ENCODE measurements around the gene USP10. TPM values are rescaled to one million over a fixed set of nuclear protein-coding genes. Genes with fewer than 3 reads are reported as not detected.
A peak's percentile ranks its signal among the peaks of the same experiment; 100 is the strongest.

The USP10 gene
- total and polyA plus RNA-seq, 4 donors: 28.2 to 46.1 (median 42.0) TPM

DNA sequence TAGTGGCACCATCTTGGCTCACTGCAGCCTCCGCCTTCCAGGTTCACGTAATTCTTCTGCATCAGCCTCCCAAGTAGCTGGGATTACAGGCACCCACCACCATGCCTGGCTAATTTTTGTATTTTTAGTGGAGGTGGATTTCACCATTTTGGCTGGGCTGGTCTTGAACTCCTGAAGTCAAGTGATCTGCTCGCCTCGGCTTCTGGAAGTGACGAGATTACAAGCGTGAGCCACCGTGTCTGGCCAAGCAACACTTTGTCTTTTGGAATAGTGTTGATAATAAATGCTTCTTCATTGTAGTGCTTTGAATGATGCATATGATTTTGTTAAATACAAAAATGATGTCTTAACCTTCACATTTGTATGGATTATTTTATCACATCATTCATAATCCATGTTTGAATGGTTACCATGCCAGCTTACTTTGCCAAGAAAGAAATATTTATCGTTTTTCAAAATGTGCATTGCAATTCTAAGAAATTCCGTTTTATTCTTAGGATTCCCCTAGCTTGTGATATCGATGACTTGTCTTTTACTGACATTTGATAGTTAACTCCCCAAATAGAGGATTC, 29.1 kb downstream of the USP10 start (continued):
- TF ChIP-seq FOXA1 (IDR thresholded peaks at IDR 0.05): no peak
- TF ChIP-seq, protein P1, sequence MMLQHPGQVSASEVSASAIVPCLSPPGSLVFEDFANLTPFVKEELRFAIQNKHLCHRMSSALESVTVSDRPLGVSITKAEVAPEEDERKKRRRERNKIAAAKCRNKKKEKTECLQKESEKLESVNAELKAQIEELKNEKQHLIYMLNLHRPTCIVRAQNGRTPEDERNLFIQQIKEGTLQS (IDR thresholded peaks at IDR 0.05): no peak

DNA sequence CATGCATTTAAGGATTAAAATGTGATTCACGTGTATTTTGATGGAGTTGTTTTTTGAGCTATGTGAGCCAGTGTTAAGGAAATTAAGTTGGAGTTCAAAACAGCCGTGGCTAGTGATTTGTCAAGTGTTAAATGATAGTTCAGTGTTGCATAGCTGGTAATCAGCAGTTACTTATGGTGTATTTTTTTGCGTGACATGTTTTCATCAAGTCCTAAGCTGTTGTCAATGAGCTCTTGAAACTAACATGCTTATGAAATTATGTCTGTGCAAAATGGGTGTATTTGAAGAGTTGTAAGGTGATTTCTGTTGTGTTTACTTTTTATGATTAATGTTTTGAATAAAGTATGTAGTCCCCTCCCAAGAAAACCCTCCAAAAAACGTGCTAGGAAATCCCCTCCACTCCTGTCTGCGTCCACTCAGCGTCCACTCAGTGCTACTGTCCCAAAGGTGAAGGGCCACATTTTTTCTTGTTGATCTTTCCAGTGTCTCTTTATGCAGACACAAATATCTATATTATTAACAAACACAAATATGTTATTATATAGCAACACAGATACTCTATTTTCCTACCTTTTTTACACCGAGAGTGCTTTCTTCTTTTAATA, 30.0 kb downstream of the USP10 start:
- Histone ChIP-seq H3K27ac (ENCODE audit: low read depth in 1 of 2, low read length in 2 of 2) (peak overlapping the region; percentile 38 to 39), H3K9ac (ENCODE audit: low read depth in 1 of 2, low read length in 2 of 2) (peak overlapping the region in 1 of 2 donors; percentile 71), H3K36me3 (ENCODE audit: control insufficient read depth in 4 of 4, insufficient read depth in 3 of 4, low read depth in 1 of 4, low read length in 3 of 4) (no peaks in the 10 kb centered on the region), H3K27me3 (ENCODE audit: control insufficient read depth in 4 of 4, insufficient read depth in 4 of 4, low read length in 3 of 4) (no peaks in the 10 kb centered on the region), H3K4me3 (ENCODE audit: low read depth in 1 of 3, low read length in 3 of 3) (no peak overlapping the region), H3K4me1 (ENCODE audit: control insufficient read depth in 4 of 4, insufficient read depth in 4 of 4, low read length in 3 of 4) (peaks cover 12 to 31% (median 26%) of the 10 kb centered on the region in 4 donors), H3K9me3 (ENCODE audit: control insufficient read depth in 4 of 4, low read length in 3 of 4) (no peaks in the 10 kb centered on the region)
- no peak for DNase-seq (ENCODE audit: low spot score)
- WGBS: 54% methylated on average over 7 of the region's 7 CpGs
- TF ChIP-seq YY1 (IDR thresholded peaks at IDR 0.05) (peak; percentile 5), HNF4G (IDR thresholded peaks at IDR 0.05) (no peak)

DNA sequence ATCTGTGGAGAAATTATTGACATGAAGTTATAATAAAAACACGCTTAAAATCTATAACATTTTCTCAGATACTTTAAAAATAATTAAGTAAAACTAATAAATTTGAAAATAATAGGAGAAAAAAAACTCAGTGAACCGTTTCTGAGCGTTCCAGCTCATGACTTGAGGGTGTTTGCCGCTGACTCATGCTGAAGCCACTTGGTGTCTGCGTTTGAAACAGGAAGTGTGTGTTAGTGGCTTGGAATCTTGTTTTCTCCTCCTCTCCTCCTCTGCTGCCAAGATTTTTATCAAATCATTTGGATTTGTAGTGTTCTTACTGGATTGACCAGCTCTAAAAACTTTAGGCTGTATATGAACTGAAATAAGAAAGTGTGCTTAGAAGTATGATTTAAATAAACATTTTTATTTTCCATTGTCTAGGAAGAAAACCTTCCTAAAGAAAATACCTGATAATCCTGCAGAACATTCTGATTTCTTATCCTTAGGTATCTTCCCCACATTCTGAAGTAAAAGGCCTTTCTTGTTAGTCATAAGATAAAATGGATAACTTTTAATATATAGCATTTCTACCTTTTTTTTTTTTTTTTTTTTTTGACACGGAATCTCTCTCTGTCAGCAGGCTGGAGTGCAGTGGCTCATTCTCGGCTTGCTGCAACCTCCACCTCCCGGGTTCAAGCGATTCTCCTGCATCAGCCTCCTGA, 30.8 kb downstream of the USP10 start:
- Histone ChIP-seq H3K4me3 (ENCODE audit: low read depth in 1 of 3, low read length in 3 of 3) (no peak overlapping the region), H3K9me3 (ENCODE audit: control insufficient read depth in 4 of 4, low read length in 3 of 4) (no peaks in the 10 kb centered on the region), H3K4me1 (ENCODE audit: control insufficient read depth in 4 of 4, insufficient read depth in 4 of 4, low read length in 3 of 4) (peaks cover 14 to 35% (median 27%) of the 10 kb centered on the region in 4 donors), H3K9ac (ENCODE audit: low read depth in 1 of 2, low read length in 2 of 2) (peak overlapping the region in 1 of 2 donors; percentile 71), H3K27ac (ENCODE audit: low read depth in 1 of 2, low read length in 2 of 2) (peak overlapping the region; percentile 38 to 39), H3K36me3 (ENCODE audit: control insufficient read depth in 4 of 4, insufficient read depth in 3 of 4, low read depth in 1 of 4, low read length in 3 of 4) (no peaks in the 10 kb centered on the region), H3K27me3 (ENCODE audit: control insufficient read depth in 4 of 4, insufficient read depth in 4 of 4, low read length in 3 of 4) (no peaks in the 10 kb centered on the region)
- no peak for DNase-seq (ENCODE audit: low spot score)
- TF ChIP-seq SP1 (IDR thresholded peaks at IDR 0.05): peak; percentile 9
- no peak for TF ChIP-seq FOXA1 (IDR thresholded peaks at IDR 0.05)
- peak in 1 of 2 donors; percentile 15 for TF ChIP-seq RXRA (IDR thresholded peaks at IDR 0.05)
- TF ChIP-seq, protein P2, sequence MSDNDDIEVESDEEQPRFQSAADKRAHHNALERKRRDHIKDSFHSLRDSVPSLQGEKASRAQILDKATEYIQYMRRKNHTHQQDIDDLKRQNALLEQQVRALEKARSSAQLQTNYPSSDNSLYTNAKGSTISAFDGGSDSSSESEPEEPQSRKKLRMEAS (IDR thresholded peaks at IDR 0.05): peak; percentile 38
- TF ChIP-seq HNF4A (conservative IDR thresholded peaks at IDR 0.05): peak in 1 of 2 donors; percentile 40
- TF ChIP-seq JUND (IDR thresholded peaks at IDR 0.05): peak; percentile 85 to 92
- TF ChIP-seq, protein P3, sequence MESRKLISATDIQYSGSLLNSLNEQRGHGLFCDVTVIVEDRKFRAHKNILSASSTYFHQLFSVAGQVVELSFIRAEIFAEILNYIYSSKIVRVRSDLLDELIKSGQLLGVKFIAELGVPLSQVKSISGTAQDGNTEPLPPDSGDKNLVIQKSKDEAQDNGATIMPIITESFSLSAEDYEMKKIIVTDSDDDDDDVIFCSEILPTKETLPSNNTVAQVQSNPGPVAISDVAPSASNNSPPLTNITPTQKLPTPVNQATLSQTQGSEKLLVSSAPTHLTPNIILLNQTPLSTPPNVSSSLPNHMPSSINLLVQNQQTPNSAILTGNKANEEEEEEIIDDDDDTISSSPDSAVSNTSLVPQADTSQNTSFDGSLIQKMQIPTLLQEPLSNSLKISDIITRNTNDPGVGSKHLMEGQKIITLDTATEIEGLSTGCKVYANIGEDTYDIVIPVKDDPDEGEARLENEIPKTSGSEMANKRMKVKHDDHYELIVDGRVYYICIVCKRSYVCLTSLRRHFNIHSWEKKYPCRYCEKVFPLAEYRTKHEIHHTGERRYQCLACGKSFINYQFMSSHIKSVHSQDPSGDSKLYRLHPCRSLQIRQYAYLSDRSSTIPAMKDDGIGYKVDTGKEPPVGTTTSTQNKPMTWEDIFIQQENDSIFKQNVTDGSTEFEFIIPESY (IDR thresholded peaks at IDR 0.05): no peak
- TF ChIP-seq, protein P4, sequence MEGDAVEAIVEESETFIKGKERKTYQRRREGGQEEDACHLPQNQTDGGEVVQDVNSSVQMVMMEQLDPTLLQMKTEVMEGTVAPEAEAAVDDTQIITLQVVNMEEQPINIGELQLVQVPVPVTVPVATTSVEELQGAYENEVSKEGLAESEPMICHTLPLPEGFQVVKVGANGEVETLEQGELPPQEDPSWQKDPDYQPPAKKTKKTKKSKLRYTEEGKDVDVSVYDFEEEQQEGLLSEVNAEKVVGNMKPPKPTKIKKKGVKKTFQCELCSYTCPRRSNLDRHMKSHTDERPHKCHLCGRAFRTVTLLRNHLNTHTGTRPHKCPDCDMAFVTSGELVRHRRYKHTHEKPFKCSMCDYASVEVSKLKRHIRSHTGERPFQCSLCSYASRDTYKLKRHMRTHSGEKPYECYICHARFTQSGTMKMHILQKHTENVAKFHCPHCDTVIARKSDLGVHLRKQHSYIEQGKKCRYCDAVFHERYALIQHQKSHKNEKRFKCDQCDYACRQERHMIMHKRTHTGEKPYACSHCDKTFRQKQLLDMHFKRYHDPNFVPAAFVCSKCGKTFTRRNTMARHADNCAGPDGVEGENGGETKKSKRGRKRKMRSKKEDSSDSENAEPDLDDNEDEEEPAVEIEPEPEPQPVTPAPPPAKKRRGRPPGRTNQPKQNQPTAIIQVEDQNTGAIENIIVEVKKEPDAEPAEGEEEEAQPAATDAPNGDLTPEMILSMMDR (IDR thresholded peaks at IDR 0.05; ENCODE audit: low read depth, low read length, missing input control): no peak
- TF ChIP-seq, protein P1 (IDR thresholded peaks at IDR 0.05): peak; percentile 43
- peak in 1 of 2 donors; percentile 4 for TF ChIP-seq RAD21 (IDR thresholded peaks at IDR 0.05)
- TF ChIP-seq TAF1 (conservative IDR thresholded peaks at IDR 0.05): peak; percentile 38
- no peak for TF ChIP-seq EGR1 (IDR thresholded peaks at IDR 0.05; ENCODE audit: low read depth in 2 of 2)
- no peak for TF ChIP-seq FOXA2 (IDR thresholded peaks at IDR 0.05)
- TF ChIP-seq NR2F2 (IDR thresholded peaks at IDR 0.05): no peak
- peak in 1 of 2 donors; percentile 53 for TF ChIP-seq GABPA (IDR thresholded peaks at IDR 0.05 in 1 of 2, conservative IDR thresholded peaks at IDR 0.05 in 1 of 2)
- peak; percentile 38 for TF ChIP-seq YY1 (IDR thresholded peaks at IDR 0.05)
- TF ChIP-seq, protein P5, sequence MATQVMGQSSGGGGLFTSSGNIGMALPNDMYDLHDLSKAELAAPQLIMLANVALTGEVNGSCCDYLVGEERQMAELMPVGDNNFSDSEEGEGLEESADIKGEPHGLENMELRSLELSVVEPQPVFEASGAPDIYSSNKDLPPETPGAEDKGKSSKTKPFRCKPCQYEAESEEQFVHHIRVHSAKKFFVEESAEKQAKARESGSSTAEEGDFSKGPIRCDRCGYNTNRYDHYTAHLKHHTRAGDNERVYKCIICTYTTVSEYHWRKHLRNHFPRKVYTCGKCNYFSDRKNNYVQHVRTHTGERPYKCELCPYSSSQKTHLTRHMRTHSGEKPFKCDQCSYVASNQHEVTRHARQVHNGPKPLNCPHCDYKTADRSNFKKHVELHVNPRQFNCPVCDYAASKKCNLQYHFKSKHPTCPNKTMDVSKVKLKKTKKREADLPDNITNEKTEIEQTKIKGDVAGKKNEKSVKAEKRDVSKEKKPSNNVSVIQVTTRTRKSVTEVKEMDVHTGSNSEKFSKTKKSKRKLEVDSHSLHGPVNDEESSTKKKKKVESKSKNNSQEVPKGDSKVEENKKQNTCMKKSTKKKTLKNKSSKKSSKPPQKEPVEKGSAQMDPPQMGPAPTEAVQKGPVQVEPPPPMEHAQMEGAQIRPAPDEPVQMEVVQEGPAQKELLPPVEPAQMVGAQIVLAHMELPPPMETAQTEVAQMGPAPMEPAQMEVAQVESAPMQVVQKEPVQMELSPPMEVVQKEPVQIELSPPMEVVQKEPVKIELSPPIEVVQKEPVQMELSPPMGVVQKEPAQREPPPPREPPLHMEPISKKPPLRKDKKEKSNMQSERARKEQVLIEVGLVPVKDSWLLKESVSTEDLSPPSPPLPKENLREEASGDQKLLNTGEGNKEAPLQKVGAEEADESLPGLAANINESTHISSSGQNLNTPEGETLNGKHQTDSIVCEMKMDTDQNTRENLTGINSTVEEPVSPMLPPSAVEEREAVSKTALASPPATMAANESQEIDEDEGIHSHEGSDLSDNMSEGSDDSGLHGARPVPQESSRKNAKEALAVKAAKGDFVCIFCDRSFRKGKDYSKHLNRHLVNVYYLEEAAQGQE (IDR thresholded peaks at IDR 0.05): peak; percentile 19
- 38% methylated on average over 9 of the region's 9 CpGs for WGBS

Measured in liver (tissue), 9 donors.